ENCODE data around the gene LAMA5. TPM values are rescaled to one million over a fixed set of nuclear protein-coding genes. Genes with fewer than 3 reads are reported as not detected.

The LAMA5 gene
- total and polyA plus RNA-seq, 2 of the 8 experiments (the other 6 are each of a cell fraction or from before 2014, with no cell fraction given): 34.4 to 225 TPM

GRCh38 chr20:62350098-62350628 lies 16.9 kb downstream of the LAMA5 start:
- H3K18ac ChIP-seq (ENCODE audit: extremely low read depth, low read length): no peak overlapping the region
- no peak overlapping the region for H2BK12ac ChIP-seq (ENCODE audit: low read depth, low read length)

More at GRCh38 chr20:62350098-62350628, 16.9 kb downstream of the LAMA5 start:
- 92% methylated on average over 16 of the region's 16 CpGs; no CpG with 5 or more reads in 1 of the 2 experiments for WGBS, 2 experiments (ENCODE audit: extremely low coverage in 1 of 2, insufficient coverage in 1 of 2, insufficient read length in 1 of 2, insufficient replicate concordance in 2 of 2, low coverage in 1 of 2, low lambda C conversion rate in 2 of 2, missing lambda C conversion rate in 1 of 2)
- no peak overlapping the region; the same call in 1 of the 2 replicates for H3K27ac ChIP-seq (ENCODE audit: low read depth, low read length)
- DNase-seq (ENCODE audit: low read depth in 1 of 2, low spot score in 2 of 2) (no peak), FAIRE-seq (no peak)
- H2BK120ac ChIP-seq (replicated peaks; ENCODE audit: low read depth, low read length): no peak overlapping the region
- H2BK15ac ChIP-seq (ENCODE audit: low read length): no peak overlapping the region
- H3K9me3 ChIP-seq (ENCODE audit: insufficient read depth in 2 of 2, low read depth in 1 of 2, low read length in 1 of 2): peaks cover 0 to 3% of the 10 kb centered on the region in 2 experiments; a peak in 2 of 4 replicates
- H2BK5ac ChIP-seq (ENCODE audit: low read depth, low read length): peak overlapping the region; percentile 30; the same call in 1 of the 2 replicates
- no peak overlapping the region for H3K4me2 ChIP-seq (ENCODE audit: insufficient read depth in 1 of 2, low read depth in 2 of 2, low read length in 2 of 2)
- H4K91ac ChIP-seq (replicated peaks; ENCODE audit: insufficient read length, low read length): no peak overlapping the region
- H3K14ac ChIP-seq (ENCODE audit: insufficient read length): no peak overlapping the region
- no peak overlapping the region for H2AFZ ChIP-seq (ENCODE audit: low read length)
- ChIA-PET POLR2A (ENCODE audit: partially characterized antibody) (interaction anchor here (0.8 to 12.3 kb wide), 8 partner anchors 9 to 44 kb away, joined by 3 to 114 read pairs (median 3); partner anchors contain the start of gene LAMA5), CTCF (ENCODE audit: partially characterized antibody) (interaction anchor here (0.9 to 2.7 kb wide), 7 partner anchors 10 to 44 kb away, joined by 3 to 13 read pairs (median 5); no protein-coding TSS in a partner anchor)
- no peak overlapping the region for H2BK20ac ChIP-seq (ENCODE audit: low read length)
- no peaks in the 10 kb centered on the region for H3K27me3 ChIP-seq (replicated peaks in 1 of 4; ENCODE audit: control insufficient read depth in 3 of 4, extremely low read depth in 1 of 4, insufficient read depth in 3 of 4, low read length in 3 of 4)
- H3K4me1 ChIP-seq (replicated peaks in 1 of 4; ENCODE audit: control insufficient read depth in 3 of 4, insufficient read depth in 4 of 4, low read length in 3 of 4): peaks cover 0 to 11% (median 9%) of the 10 kb centered on the region in 4 experiments; a peak in 6 of 7 replicates
- H3K36me3 ChIP-seq (ENCODE audit: control insufficient read depth in 2 of 4, insufficient read depth in 4 of 4, low read length in 3 of 4): peaks cover 22 to 58% (median 51%) of the 10 kb centered on the region in 4 experiments; a peak in 7 of 8 replicates
- peaks cover 11% of the 10 kb centered on the region for H3K79me1 ChIP-seq (ENCODE audit: low read depth, low read length)
- no peak overlapping the region for H3K4ac ChIP-seq (replicated peaks; ENCODE audit: insufficient read length, low read depth, low read length)
- no peak overlapping the region for H3K9ac ChIP-seq (replicated peaks in 1 of 4; ENCODE audit: extremely low read depth in 1 of 4, low read depth in 3 of 4, low read length in 3 of 4)
- no peak for TF ChIP-seq YY1 (IDR thresholded peaks at IDR 0.05; ENCODE audit: low read depth, low read length)
- no peak for TF ChIP-seq BCL11A (IDR thresholded peaks at IDR 0.05; ENCODE audit: low read depth in 2 of 2, low read length in 2 of 2)
- TF ChIP-seq CBX5 (IDR thresholded peaks at IDR 0.05; ENCODE audit: low read depth, low read length): no peak
- TF ChIP-seq E2F6 (IDR thresholded peaks at IDR 0.05): no peak
- TF ChIP-seq RBBP5 (IDR thresholded peaks at IDR 0.05; ENCODE audit: borderline replicate concordance, low read depth, low read length): no peak
- no peak for TF ChIP-seq SIN3A (conservative IDR thresholded peaks at IDR 0.05 in 1 of 2, IDR thresholded peaks at IDR 0.05 in 1 of 2; ENCODE audit: low read depth in 1 of 2, low read length in 2 of 2)
- no peak for TF ChIP-seq BRCA1 (IDR thresholded peaks at IDR 0.05; ENCODE audit: low read depth, low read length)
- TF ChIP-seq BACH1 (IDR thresholded peaks at IDR 0.05; ENCODE audit: low read length): no peak
- no peaks in the 10 kb centered on the region; the same call in 1 of the 2 replicates for H3K23me2 ChIP-seq (ENCODE audit: low read depth, low read length)
- no peak overlapping the region for H3K56ac ChIP-seq (replicated peaks; ENCODE audit: insufficient read length, low read depth, low read length)
- H2AK5ac ChIP-seq (ENCODE audit: low read depth, low read length): no peak overlapping the region
- peaks cover 0 to 15% of the 10 kb centered on the region in 2 experiments for H4K20me1 ChIP-seq (replicated peaks in 1 of 2; ENCODE audit: control insufficient read depth in 1 of 2, insufficient read depth in 2 of 2, low read length in 2 of 2)
- H3K4me3 ChIP-seq (ENCODE audit: extremely low read depth in 1 of 4, insufficient read depth in 2 of 4, low read depth in 3 of 4, low read length in 4 of 4): no peak overlapping the region
- H4K8ac ChIP-seq (ENCODE audit: extremely low read depth, insufficient read depth, low read length): peak overlapping the region; percentile 43; the same call in 1 of the 2 replicates
- H3K79me2 ChIP-seq (ENCODE audit: control insufficient read depth in 1 of 2, insufficient read depth in 2 of 2, low read length in 2 of 2): peaks cover 9 to 18% of the 10 kb centered on the region in 2 experiments; a peak in 3 of 4 replicates
- no peak overlapping the region for H4K5ac ChIP-seq (ENCODE audit: insufficient read length, low read depth, low read length)
- no peak overlapping the region for H3K23ac ChIP-seq (ENCODE audit: insufficient read length)

All from H1 (cell line).